ENCODE measurements around the gene OAS3. TPM values are rescaled to one million over a fixed set of nuclear protein-coding genes. Genes with fewer than 3 reads are reported as not detected.

OAS3 gene
- polyA plus RNA-seq, 1 of the 3 experiments (the other 2 are of a cell fraction): 3.0 TPM

DNA sequence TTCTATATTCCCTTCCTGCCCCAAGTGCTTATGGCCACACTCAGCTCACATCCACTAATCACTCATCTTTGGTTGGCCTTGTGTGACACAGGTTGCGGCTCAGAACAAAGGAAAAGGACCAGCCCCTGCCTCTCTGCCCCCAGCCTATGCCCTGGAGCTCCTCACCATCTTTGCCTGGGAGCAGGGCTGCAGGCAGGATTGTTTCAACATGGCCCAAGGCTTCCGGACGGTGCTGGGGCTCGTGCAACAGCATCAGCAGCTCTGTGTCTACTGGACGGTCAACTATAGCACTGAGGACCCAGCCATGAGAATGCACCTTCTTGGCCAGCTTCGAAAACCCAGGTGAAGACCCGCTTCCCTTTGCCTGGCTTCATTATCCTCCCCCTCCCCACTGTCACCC is 24.3 kb downstream of the OAS3 start:
- ChIA-PET POLR2A (no interaction called here), CTCF (interaction anchor here (1.6 to 3.6 kb wide), 2 partner anchors 30 to 68 kb away, joined by 3 to 13 read pairs; no protein-coding TSS in a partner anchor)
- no peak for TF ChIP-seq FOSL2 (IDR thresholded peaks at IDR 0.05; ENCODE audit: borderline replicate concordance, low read depth)
- TF ChIP-seq CHD2 (IDR thresholded peaks at IDR 0.05; ENCODE audit: low read length, partially characterized antibody): no peak
- TF ChIP-seq, protein P1, sequence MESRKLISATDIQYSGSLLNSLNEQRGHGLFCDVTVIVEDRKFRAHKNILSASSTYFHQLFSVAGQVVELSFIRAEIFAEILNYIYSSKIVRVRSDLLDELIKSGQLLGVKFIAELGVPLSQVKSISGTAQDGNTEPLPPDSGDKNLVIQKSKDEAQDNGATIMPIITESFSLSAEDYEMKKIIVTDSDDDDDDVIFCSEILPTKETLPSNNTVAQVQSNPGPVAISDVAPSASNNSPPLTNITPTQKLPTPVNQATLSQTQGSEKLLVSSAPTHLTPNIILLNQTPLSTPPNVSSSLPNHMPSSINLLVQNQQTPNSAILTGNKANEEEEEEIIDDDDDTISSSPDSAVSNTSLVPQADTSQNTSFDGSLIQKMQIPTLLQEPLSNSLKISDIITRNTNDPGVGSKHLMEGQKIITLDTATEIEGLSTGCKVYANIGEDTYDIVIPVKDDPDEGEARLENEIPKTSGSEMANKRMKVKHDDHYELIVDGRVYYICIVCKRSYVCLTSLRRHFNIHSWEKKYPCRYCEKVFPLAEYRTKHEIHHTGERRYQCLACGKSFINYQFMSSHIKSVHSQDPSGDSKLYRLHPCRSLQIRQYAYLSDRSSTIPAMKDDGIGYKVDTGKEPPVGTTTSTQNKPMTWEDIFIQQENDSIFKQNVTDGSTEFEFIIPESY (IDR thresholded peaks at IDR 0.05; ENCODE audit: borderline replicate concordance, low read depth): no peak
- TF ChIP-seq, protein P2, sequence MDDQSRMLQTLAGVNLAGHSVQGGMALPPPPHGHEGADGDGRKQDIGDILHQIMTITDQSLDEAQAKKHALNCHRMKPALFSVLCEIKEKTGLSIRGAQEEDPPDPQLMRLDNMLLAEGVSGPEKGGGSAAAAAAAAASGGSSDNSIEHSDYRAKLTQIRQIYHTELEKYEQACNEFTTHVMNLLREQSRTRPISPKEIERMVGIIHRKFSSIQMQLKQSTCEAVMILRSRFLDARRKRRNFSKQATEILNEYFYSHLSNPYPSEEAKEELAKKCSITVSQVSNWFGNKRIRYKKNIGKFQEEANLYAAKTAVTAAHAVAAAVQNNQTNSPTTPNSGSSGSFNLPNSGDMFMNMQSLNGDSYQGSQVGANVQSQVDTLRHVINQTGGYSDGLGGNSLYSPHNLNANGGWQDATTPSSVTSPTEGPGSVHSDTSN (IDR thresholded peaks at IDR 0.05): no peak
- TF ChIP-seq, protein P3, sequence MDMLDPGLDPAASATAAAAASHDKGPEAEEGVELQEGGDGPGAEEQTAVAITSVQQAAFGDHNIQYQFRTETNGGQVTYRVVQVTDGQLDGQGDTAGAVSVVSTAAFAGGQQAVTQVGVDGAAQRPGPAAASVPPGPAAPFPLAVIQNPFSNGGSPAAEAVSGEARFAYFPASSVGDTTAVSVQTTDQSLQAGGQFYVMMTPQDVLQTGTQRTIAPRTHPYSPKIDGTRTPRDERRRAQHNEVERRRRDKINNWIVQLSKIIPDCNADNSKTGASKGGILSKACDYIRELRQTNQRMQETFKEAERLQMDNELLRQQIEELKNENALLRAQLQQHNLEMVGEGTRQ (IDR thresholded peaks at IDR 0.05; ENCODE audit: borderline replicate concordance, low read depth, low read length): no peak
- TF ChIP-seq RAD21 (IDR thresholded peaks at IDR 0.05; ENCODE audit: low read length): no peak
- TF ChIP-seq, protein P4, sequence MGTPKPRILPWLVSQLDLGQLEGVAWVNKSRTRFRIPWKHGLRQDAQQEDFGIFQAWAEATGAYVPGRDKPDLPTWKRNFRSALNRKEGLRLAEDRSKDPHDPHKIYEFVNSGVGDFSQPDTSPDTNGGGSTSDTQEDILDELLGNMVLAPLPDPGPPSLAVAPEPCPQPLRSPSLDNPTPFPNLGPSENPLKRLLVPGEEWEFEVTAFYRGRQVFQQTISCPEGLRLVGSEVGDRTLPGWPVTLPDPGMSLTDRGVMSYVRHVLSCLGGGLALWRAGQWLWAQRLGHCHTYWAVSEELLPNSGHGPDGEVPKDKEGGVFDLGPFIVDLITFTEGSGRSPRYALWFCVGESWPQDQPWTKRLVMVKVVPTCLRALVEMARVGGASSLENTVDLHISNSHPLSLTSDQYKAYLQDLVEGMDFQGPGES (IDR thresholded peaks at IDR 0.05; ENCODE audit: low read depth, low read length): no peak
- no peak for TF ChIP-seq POLR2AphosphoS5 (IDR thresholded peaks at IDR 0.05; ENCODE audit: low read depth, low read length)
- no peak for TF ChIP-seq NRF1 (IDR thresholded peaks at IDR 0.05; ENCODE audit: low read depth, low read length)
- no peaks in the 10 kb centered on the region for H3K79me2 ChIP-seq (ENCODE audit: insufficient read depth)
- no peak overlapping the region for H3K4me3 ChIP-seq (ENCODE audit: low read depth in 2 of 2, low read length in 1 of 2)
- H3K27ac ChIP-seq (ENCODE audit: low read depth in 2 of 2, low read length in 1 of 2): no peak overlapping the region
- H3K27me3 ChIP-seq (ENCODE audit: insufficient read depth): no peaks in the 10 kb centered on the region
- DNase-seq: no peak
- no peaks in the 10 kb centered on the region for H3K9me3 ChIP-seq
- no peak overlapping the region for H3K4me2 ChIP-seq
- H2AFZ ChIP-seq (ENCODE audit: low read depth): no peak overlapping the region
- H3K9me2 ChIP-seq: no peaks in the 10 kb centered on the region
- 73% methylated on average over 5 of the region's 7 CpGs for WGBS (ENCODE audit: low lambda C conversion rate)
- no peaks in the 10 kb centered on the region for H4K20me1 ChIP-seq (ENCODE audit: insufficient read depth)
- no peak overlapping the region for H3K9ac ChIP-seq
- H3F3A ChIP-seq (replicated peaks; ENCODE audit: insufficient read depth): no peaks in the 10 kb centered on the region
- H3K4me1 ChIP-seq (ENCODE audit: control insufficient read depth in 1 of 2, insufficient read depth in 2 of 2, low read depth in 1 of 2, low read length in 1 of 2): no peaks in the 10 kb centered on the region
- H3K36me3 ChIP-seq (replicated peaks in 1 of 2; ENCODE audit: control insufficient read depth in 1 of 2, insufficient read depth in 2 of 2, low read length in 1 of 2): no peaks in the 10 kb centered on the region

DNA sequence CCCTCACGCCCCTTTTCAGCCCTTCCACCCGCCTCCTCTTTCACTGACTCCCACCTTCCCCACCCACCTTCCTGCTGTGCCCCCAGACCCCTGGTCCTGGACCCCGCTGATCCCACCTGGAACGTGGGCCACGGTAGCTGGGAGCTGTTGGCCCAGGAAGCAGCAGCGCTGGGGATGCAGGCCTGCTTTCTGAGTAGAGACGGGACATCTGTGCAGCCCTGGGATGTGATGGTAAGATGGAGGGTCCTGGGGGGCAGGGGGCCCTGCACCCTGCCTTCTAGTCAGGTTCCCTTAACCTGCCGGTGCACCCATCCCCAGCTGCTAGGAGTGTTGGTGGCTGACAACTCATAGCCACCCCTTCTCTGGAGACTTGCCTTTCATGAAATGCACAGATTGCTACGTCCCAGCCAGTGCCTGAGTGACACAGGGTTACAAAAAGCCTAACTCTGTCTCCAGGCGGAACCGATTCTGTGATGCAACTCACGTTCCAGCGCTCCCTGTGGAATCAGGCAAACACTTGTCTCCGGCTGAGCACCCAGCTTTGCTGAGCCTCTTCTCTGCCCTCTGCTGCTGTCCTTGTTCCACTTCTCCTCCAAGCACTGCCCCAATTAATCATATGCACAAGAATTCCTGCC is 25.1 kb downstream of the OAS3 start:
- H3K4me3 ChIP-seq (ENCODE audit: low read depth in 2 of 2, low read length in 1 of 2): no peak overlapping the region
- ChIA-PET CTCF (interaction anchor here (0.6 to 3.6 kb wide), 6 partner anchors 10 to 512 kb away, joined by 3 to 13 read pairs (median 3); no protein-coding TSS in a partner anchor), POLR2A (no interaction called here)
- H3K79me2 ChIP-seq (ENCODE audit: insufficient read depth): no peaks in the 10 kb centered on the region
- no peaks in the 10 kb centered on the region for H3K36me3 ChIP-seq (replicated peaks in 1 of 2; ENCODE audit: control insufficient read depth in 1 of 2, insufficient read depth in 2 of 2, low read length in 1 of 2)
- no peak overlapping the region for H3K9ac ChIP-seq
- 73% methylated on average over 13 of the region's 14 CpGs for WGBS (ENCODE audit: low lambda C conversion rate)
- DNase-seq: no peak
- no peak overlapping the region for H2AFZ ChIP-seq (ENCODE audit: low read depth)
- H3K9me3 ChIP-seq: no peaks in the 10 kb centered on the region
- H3K4me1 ChIP-seq (ENCODE audit: control insufficient read depth in 1 of 2, insufficient read depth in 2 of 2, low read depth in 1 of 2, low read length in 1 of 2): no peaks in the 10 kb centered on the region
- no peaks in the 10 kb centered on the region for H3K9me2 ChIP-seq
- no peak overlapping the region for H3K27ac ChIP-seq (ENCODE audit: low read depth in 2 of 2, low read length in 1 of 2)
- H3F3A ChIP-seq (replicated peaks; ENCODE audit: insufficient read depth): no peaks in the 10 kb centered on the region
- no peaks in the 10 kb centered on the region for H4K20me1 ChIP-seq (ENCODE audit: insufficient read depth)
- no peak overlapping the region for H3K4me2 ChIP-seq
- no peaks in the 10 kb centered on the region for H3K27me3 ChIP-seq (ENCODE audit: insufficient read depth)
- TF ChIP-seq RXRA (IDR thresholded peaks at IDR 0.05; ENCODE audit: borderline replicate concordance, low read depth) (no peak), FOSL2 (IDR thresholded peaks at IDR 0.05; ENCODE audit: borderline replicate concordance, low read depth) (no peak), JUND (IDR thresholded peaks at IDR 0.05) (no peak), YY1 (IDR thresholded peaks at IDR 0.05; ENCODE audit: low read depth) (no peak), NRF1 (IDR thresholded peaks at IDR 0.05; ENCODE audit: low read depth, low read length) (no peak), RCOR1 (IDR thresholded peaks at IDR 0.05; ENCODE audit: low read length) (no peak), TCF12 (IDR thresholded peaks at IDR 0.05) (no peak), POLR2AphosphoS5 (IDR thresholded peaks at IDR 0.05; ENCODE audit: low read depth, low read length) (no peak), TEAD4 (IDR thresholded peaks at IDR 0.05; ENCODE audit: borderline replicate concordance, insufficient read depth) (no peak), NFIC (IDR thresholded peaks at IDR 0.05; ENCODE audit: borderline replicate concordance) (no peak), RFX5 (IDR thresholded peaks at IDR 0.05; ENCODE audit: low read length) (no peak), GATA2 (CRISPR knock-in tag; IDR thresholded peaks at IDR 0.05) (no peak), EZH2phosphoT487 (IDR thresholded peaks at IDR 0.05; ENCODE audit: borderline replicate concordance, low read depth) (no peak)
- TF ChIP-seq, protein P2 (IDR thresholded peaks at IDR 0.05): no peak
- TF ChIP-seq, protein P5, sequence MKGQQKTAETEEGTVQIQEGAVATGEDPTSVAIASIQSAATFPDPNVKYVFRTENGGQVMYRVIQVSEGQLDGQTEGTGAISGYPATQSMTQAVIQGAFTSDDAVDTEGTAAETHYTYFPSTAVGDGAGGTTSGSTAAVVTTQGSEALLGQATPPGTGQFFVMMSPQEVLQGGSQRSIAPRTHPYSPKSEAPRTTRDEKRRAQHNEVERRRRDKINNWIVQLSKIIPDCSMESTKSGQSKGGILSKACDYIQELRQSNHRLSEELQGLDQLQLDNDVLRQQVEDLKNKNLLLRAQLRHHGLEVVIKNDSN (IDR thresholded peaks at IDR 0.05; ENCODE audit: borderline replicate concordance, low read depth): no peak
